Measurements from ENCODE around the gene GAS7.

DNA sequence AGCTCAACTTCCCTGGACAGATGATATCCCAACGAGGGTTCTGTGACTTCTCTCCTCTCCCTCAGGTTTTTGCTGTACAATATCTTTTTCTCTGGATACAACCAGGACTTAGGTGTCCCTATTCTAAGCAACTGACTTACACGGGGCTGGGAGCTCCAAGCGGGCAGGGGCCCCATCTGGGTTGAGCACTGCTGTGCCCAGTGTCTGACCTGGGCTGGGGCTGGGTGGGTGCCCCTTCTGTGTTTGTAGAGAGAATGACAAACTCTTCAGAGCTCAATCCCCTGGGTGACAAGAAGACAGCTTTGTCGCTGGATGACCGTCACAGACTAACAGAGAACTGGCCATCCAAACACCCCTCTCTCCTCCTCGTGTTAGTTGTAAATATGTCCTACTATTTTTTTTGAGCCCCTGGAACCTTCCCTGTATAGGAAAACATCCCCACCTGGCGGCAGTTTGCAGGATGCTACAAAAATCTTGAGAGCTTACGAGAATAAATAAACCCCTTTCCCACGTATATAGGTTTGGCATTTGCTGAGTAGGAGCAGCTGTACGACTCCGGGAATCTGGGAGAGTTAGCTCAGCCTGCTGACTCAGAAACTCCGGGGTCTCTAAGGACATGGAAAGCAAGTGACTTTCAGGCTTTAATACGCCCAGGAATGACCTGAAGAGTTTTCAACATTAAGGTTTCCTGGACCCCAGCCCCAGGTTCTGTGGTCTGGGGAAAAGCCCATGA is 269.6 kb downstream of the GAS7 start:
- TF ChIP-seq ZBTB42 (CRISPR knock-in tag; IDR thresholded peaks at IDR 0.05) (no peak), DPF2 (CRISPR knock-in tag; IDR thresholded peaks at IDR 0.05; ENCODE audit: borderline replicate concordance, low read depth) (no peak)
